Esophagus muscularis mucosa (tissue), 4 donors: ENCODE results near the gene ANKRD40. TPM values are rescaled to one million over a fixed set of nuclear protein-coding genes. Genes with fewer than 3 reads are reported as not detected.

Experiments used
- DNase-seq: peaks from one replicate; pipeline ENCODE4 v3.0.0-alpha.2; 2017; ENCODE audit errors: extremely low spot score
- H3K27ac ChIP-seq, 4 donors: fragments of 200-600 bp; sonication (generic); replicated peaks in 1 of 4; 1 replicate in 3 of 4; 2 replicates in 1 of 4; pipeline ENCODE4 v1.5.1; 2016 to 2019; ENCODE audit warnings: mild to moderate bottlenecking in 1 of 4
- H3K27me3 ChIP-seq, 4 donors: fragments of 200-600 bp; sonication (generic); one replicate each; pipeline versions ENCODE4 v1.5.1 to v1.6.0; 2016 to 2019
- H3K36me3 ChIP-seq, 4 donors: fragments of 200-600 bp; sonication (generic); one replicate each; pipeline ENCODE4 v1.5.1; 2016 to 2019
- H3K4me1 ChIP-seq, 4 donors: fragments of 200-600 bp; sonication (generic); one replicate each; pipeline ENCODE4 v1.5.1; 2016 to 2019
- H3K4me3 ChIP-seq, 4 donors: fragments of 200-600 bp; sonication (generic); 1 replicate in 2 of 4; 2 replicates in 2 of 4; pipeline ENCODE4 v1.5.1; 2016 to 2019; ENCODE audit warnings: mild to moderate bottlenecking in 4 of 4, moderate library complexity in 1 of 4
- H3K9me3 ChIP-seq, 4 donors: fragments of 200-600 bp; sonication (generic); 1 replicate in 3 of 4; 2 replicates in 1 of 4; pipeline ENCODE4 v1.5.1; 2016 to 2019
- EP300 ChIP-seq: sonication (generic); formaldehyde crosslinking; IDR thresholded peaks from one replicate; pipeline ENCODE4 v1.6.1; 2017; ENCODE audit warnings: antibody characterized with exemption
- POLR2A ChIP-seq: fragments of 450-650 bp; IDR thresholded peaks from one replicate; pipeline ENCODE4 v1.6.1; 2017; ENCODE audit warnings: antibody characterized with exemption, moderate library complexity, mild to moderate bottlenecking, low read depth
- POLR2AphosphoS5 ChIP-seq, 2 donors: sonication (generic); formaldehyde crosslinking; IDR thresholded peaks; one replicate each; pipeline ENCODE4 v1.6.1; 2017; ENCODE audit warnings: antibody characterized with exemption in 2 of 2
- WGBS: methylation state at CpG from one replicate; pipeline ENCODE4 v1.1.5; 2018; 5-methylcytosine and 5-hydroxymethylcytosine counted together
- intact Hi-C: fragments of 100-400 bp; cut with DNase I; formaldehyde crosslinking; loops from one replicate; pipeline ENCODE4 v1.15.1; 2023
- total RNA-seq, 4 donors: library from RNA; depleted of rRNA; stranded (reverse); fragments of >200 nt; gene quantifications; one replicate each; pipeline versions ENCODE4 v1.1.0 to v1.2.1, GENCODE V29; 2016
- TF ChIP-seq, protein P1 (sequence below), 3 experiments: fragments of 200-600 bp in 2 of 3; fragments of 450-650 bp in 1 of 3; sonication (generic) in 2 of 3; IDR thresholded peaks; one replicate each; pipeline ENCODE4 v1.5.1; 2017 to 2019; ENCODE audit warnings: antibody characterized with exemption in 3 of 3, mild to moderate bottlenecking in 2 of 3, moderate library complexity in 1 of 3

ANKRD40 gene
- total RNA-seq, 4 donors from 2014 or later = 73.1 to 96.2 (median 87.4) TPM

DNA sequence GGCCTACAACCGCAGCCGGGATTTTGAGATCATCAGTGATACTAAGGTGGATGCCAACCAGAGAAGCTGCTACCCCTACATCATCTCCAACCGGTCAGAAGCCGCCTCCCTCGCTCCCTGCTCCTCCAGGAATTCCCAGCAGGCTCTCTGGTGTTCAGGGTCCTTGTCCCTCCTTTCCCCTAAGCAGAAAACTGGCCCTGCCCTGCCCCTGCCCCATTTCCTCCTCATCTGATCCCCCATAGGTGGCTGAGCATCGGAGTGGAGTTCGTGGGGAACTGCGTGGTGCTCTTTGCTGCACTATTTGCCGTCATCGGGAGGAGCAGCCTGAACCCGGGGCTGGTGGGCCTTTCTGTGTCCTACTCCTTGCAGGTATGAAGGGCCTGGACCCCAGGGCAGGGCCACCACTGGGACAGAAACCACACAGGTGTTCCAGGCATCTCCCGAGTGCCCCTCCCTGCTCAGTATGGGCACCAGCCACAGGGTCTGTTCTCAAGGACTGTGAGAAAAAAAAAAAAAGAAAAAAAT, 29.8 kb downstream of the ANKRD40 start:
- no peaks in the 10 kb centered on the region for H3K36me3 ChIP-seq
- intact Hi-C loops = no loop called here
- H3K9me3 ChIP-seq = no peaks in the 10 kb centered on the region
- H3K27ac ChIP-seq = no peak overlapping the region
- no peak for TF ChIP-seq POLR2A
- TF ChIP-seq, protein P1, sequence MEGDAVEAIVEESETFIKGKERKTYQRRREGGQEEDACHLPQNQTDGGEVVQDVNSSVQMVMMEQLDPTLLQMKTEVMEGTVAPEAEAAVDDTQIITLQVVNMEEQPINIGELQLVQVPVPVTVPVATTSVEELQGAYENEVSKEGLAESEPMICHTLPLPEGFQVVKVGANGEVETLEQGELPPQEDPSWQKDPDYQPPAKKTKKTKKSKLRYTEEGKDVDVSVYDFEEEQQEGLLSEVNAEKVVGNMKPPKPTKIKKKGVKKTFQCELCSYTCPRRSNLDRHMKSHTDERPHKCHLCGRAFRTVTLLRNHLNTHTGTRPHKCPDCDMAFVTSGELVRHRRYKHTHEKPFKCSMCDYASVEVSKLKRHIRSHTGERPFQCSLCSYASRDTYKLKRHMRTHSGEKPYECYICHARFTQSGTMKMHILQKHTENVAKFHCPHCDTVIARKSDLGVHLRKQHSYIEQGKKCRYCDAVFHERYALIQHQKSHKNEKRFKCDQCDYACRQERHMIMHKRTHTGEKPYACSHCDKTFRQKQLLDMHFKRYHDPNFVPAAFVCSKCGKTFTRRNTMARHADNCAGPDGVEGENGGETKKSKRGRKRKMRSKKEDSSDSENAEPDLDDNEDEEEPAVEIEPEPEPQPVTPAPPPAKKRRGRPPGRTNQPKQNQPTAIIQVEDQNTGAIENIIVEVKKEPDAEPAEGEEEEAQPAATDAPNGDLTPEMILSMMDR (IDR thresholded peaks at IDR 0.05) = no peak
- TF ChIP-seq EP300 = no peak
- no peak for TF ChIP-seq POLR2AphosphoS5 (IDR thresholded peaks at IDR 0.05)
- no peaks in the 10 kb centered on the region for H3K27me3 ChIP-seq
- DNase-seq = no peak
- no peak overlapping the region for H3K4me3 ChIP-seq
- WGBS = 92% methylated on average over 12 of the region's 12 CpGs
- H3K4me1 ChIP-seq = peaks cover 3 to 16% (median 14%) of the 10 kb centered on the region in 4 donors

DNA sequence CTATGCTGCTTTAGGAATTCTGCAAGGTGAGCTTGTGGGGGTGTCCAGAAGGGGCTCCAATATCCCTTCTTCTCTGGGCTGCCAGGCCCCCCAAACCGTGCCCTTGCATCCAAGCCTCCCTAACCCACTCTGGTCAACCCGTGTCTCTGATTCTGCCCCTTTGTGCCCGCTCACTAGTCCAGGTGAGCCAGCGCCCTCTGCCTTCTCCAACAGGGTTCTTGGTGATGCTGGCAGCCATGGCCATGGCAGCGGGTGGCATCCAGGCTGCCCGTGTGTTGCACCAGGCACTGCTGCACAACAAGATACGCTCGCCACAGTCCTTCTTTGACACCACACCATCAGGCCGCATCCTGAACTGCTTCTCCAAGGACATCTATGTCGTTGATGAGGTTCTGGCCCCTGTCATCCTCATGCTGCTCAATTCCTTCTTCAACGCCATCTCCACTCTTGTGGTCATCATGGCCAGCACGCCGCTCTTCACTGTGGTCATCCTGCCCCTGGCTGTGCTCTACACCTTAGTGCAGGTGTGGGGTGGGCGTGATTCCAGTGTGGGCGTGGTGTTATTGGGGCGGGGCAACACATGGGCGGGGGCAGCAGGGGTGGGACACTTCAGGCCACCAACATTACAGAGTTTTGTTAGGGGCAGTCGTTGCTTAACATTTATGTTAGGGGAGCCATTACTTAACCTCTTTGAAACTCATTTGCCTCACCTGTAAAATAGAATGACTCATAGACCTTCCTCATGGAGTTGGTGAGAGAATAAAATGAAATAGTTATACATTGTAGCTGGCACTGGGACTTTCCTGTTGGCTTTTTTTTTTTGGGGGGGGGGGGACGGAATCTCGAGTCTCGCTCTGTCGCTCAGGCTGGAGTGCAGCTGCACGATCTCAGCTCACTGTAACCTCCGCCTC, 31.4 kb downstream of the ANKRD40 start:
- TF ChIP-seq, protein P1 (IDR thresholded peaks at IDR 0.05) = no peak
- TF ChIP-seq EP300 (no peak), POLR2A (no peak), POLR2AphosphoS5 (IDR thresholded peaks at IDR 0.05) (no peak)
- no peaks in the 10 kb centered on the region for H3K36me3 ChIP-seq
- 94% methylated on average over 24 of the region's 24 CpGs for WGBS
- DNase-seq = no peak
- intact Hi-C loops = no loop called here
- H3K4me1 ChIP-seq = peaks cover 0 to 9% (median 8%) of the 10 kb centered on the region in 4 donors
- H3K27ac ChIP-seq = no peak overlapping the region
- H3K27me3 ChIP-seq = no peaks in the 10 kb centered on the region
- H3K9me3 ChIP-seq = no peaks in the 10 kb centered on the region
- H3K4me3 ChIP-seq = no peak overlapping the region

DNA sequence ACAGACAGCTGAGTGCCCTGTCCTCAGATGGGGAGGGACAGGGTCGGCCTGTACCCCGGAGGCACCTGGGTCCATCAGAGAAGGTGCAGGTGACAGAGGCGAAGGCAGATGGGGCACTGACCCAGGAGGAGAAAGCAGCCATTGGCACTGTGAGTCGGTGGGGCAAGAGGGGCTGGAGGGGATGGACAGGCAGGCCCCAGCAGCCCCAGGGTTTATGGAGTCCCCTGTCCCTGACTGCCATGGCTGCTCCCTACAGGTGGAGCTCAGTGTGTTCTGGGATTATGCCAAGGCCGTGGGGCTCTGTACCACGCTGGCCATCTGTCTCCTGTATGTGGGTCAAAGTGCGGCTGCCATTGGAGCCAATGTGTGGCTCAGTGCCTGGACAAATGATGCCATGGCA, 32.1 kb downstream of the ANKRD40 start:
- no peaks in the 10 kb centered on the region for H3K9me3 ChIP-seq
- TF ChIP-seq EP300 (no peak), POLR2A (no peak), POLR2AphosphoS5 (IDR thresholded peaks at IDR 0.05) (no peak)
- TF ChIP-seq, protein P1 (IDR thresholded peaks at IDR 0.05) = no peak
- no peak for DNase-seq

DNA sequence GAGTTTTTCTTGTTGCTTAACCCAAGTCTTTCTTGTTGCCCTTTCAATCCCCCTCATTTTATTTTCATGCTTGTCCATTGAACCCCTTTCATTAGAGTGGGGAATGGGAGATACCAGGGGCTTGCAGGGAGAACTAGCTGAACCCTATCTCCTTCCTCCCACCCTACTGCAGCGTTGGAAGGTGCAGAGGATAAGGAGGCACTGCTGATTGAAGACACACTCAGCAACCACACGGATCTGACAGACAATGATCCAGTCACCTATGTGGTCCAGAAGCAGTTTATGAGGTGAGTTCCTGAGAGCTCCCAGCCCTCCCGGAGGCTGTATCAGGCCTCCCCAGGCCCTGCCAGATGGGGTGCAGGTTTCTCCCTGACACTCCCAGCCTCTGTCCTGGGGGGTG, 32.5 kb downstream of the ANKRD40 start:
- WGBS = 83% methylated on average over 2 of the region's 3 CpGs
- Histone ChIP-seq H3K9me3 (no peaks in the 10 kb centered on the region), H3K4me3 (no peak overlapping the region), H3K4me1 (no peaks in the 10 kb centered on the region), H3K27me3 (no peaks in the 10 kb centered on the region), H3K27ac (no peak overlapping the region), H3K36me3 (no peaks in the 10 kb centered on the region)
- intact Hi-C loops = no loop called here
- TF ChIP-seq, protein P1 (IDR thresholded peaks at IDR 0.05) = no peak
- TF ChIP-seq POLR2A = no peak
- no peak for TF ChIP-seq POLR2AphosphoS5 (IDR thresholded peaks at IDR 0.05)
- TF ChIP-seq EP300 = no peak
- no peak for DNase-seq

More for the DNA sequence above, 32.1 kb downstream of the ANKRD40 start:
- Histone ChIP-seq H3K36me3 (no peaks in the 10 kb centered on the region), H3K27me3 (no peaks in the 10 kb centered on the region), H3K4me1 (peaks cover 0 to 2% (median under 1%) of the 10 kb centered on the region in 4 donors), H3K27ac (no peak overlapping the region), H3K4me3 (no peak overlapping the region)
- 85% methylated on average over 7 of the region's 7 CpGs for WGBS
- intact Hi-C loops = no loop called here
